ENCODE results near the gene NAT10. TPM values are rescaled to one million over a fixed set of nuclear protein-coding genes. Genes with fewer than 3 reads are reported as not detected.
A peak's percentile ranks its signal among the peaks of the same experiment; 100 is the strongest.

Gene NAT10
- total RNA-seq, 4 donors from 2014 or later: 25.2 to 37.0 (median 27.9) TPM

- TF ChIP-seq CTCF (IDR thresholded peaks at IDR 0.05) (no peak), POLR2A (IDR thresholded peaks at IDR 0.05) (no peak)
- H3K4me3 ChIP-seq (ENCODE audit: low read depth, poor library complexity, severe bottlenecking): no peak overlapping the region
- intact Hi-C loops (cut with DNase I; ENCODE audit: low total_unique reads): no loop called here
- whole genome bisulfite sequencing, 2 donors: 66 to 69% methylated on average over 11 to 12 of the region's 16 CpGs
- DNase-seq (ENCODE audit: low spot score in 2 of 2): no peak
These were observed 48.8 kb downstream of the NAT10 start for GRCh38 chr11:34154059-34154875.

- intact Hi-C loops (cut with DNase I; ENCODE audit: low total_unique reads): no loop called here
- no peak overlapping the region for H3K4me3 ChIP-seq (ENCODE audit: low read depth, poor library complexity, severe bottlenecking)
- WGBS, 2 donors: 74 to 78% methylated on average over 15 of the region's 15 CpGs
- peak in 1 of 2 donors; percentile 66 for DNase-seq (ENCODE audit: low spot score in 2 of 2)
- no peak for TF ChIP-seq POLR2A (IDR thresholded peaks at IDR 0.05)
- TF ChIP-seq CTCF (IDR thresholded peaks at IDR 0.05): no peak
These were observed 49.8 kb downstream of the NAT10 start for GRCh38 chr11:34155057-34155756.

GRCh38 chr11:34155757-34156062 lies 50.3 kb downstream of the NAT10 start:
- 55 to 67% methylated on average over 1 to 2 of the region's 2 CpGs for WGBS, 2 donors
- intact Hi-C loops (cut with DNase I; ENCODE audit: low total_unique reads): no loop called here
- no peak for DNase-seq (ENCODE audit: low spot score in 2 of 2)
- TF ChIP-seq POLR2A (IDR thresholded peaks at IDR 0.05) (no peak), CTCF (IDR thresholded peaks at IDR 0.05) (no peak)
- H3K4me3 ChIP-seq (ENCODE audit: low read depth, poor library complexity, severe bottlenecking): no peak overlapping the region

GRCh38 chr11:34157163-34157562 lies 51.7 kb downstream of the NAT10 start:
- no peak for TF ChIP-seq POLR2A (IDR thresholded peaks at IDR 0.05)
- no peak for TF ChIP-seq CTCF (IDR thresholded peaks at IDR 0.05)
- 89 to 93% methylated on average over 8 to 9 of the region's 9 CpGs for WGBS, 2 donors
- intact Hi-C loops (cut with DNase I; ENCODE audit: low total_unique reads): no loop called here

GRCh38 chr11:34158661-34159060 lies 53.2 kb downstream of the NAT10 start:
- 68 to 86% methylated on average over 5 to 6 of the region's 6 CpGs for WGBS, 2 donors
- TF ChIP-seq CTCF (IDR thresholded peaks at IDR 0.05) (no peak), POLR2A (IDR thresholded peaks at IDR 0.05) (no peak)
- intact Hi-C loops (cut with DNase I; ENCODE audit: low total_unique reads): no loop called here

More at GRCh38 chr11:34157163-34157562, 51.7 kb downstream of the NAT10 start:
- H3K4me3 ChIP-seq (ENCODE audit: low read depth, poor library complexity, severe bottlenecking): no peak overlapping the region
- DNase-seq (ENCODE audit: low spot score in 2 of 2): peak in 1 of 2 donors; percentile 70

More at GRCh38 chr11:34158661-34159060, 53.2 kb downstream of the NAT10 start:
- DNase-seq (ENCODE audit: low spot score in 2 of 2): peak in 1 of 2 donors; percentile 77
- H3K4me3 ChIP-seq (ENCODE audit: low read depth, poor library complexity, severe bottlenecking): no peak overlapping the region
